GM18507 (cell line): ENCODE data around the gene TSPAN14.

Experiments
- DNase-seq: peaks from one replicate; pipeline ENCODE4 v3.0.0; 2011; ENCODE audit warnings: low read depth; ENCODE audit not compliant: insufficient read length; ENCODE audit errors: extremely low spot score
- FAIRE-seq: peaks from 2 replicates; lab custom pipeline; 2011; peaks lifted over from hg19 to GRCh38; lab: Jason Lieb, UNC

Gene TSPAN14

DNA sequence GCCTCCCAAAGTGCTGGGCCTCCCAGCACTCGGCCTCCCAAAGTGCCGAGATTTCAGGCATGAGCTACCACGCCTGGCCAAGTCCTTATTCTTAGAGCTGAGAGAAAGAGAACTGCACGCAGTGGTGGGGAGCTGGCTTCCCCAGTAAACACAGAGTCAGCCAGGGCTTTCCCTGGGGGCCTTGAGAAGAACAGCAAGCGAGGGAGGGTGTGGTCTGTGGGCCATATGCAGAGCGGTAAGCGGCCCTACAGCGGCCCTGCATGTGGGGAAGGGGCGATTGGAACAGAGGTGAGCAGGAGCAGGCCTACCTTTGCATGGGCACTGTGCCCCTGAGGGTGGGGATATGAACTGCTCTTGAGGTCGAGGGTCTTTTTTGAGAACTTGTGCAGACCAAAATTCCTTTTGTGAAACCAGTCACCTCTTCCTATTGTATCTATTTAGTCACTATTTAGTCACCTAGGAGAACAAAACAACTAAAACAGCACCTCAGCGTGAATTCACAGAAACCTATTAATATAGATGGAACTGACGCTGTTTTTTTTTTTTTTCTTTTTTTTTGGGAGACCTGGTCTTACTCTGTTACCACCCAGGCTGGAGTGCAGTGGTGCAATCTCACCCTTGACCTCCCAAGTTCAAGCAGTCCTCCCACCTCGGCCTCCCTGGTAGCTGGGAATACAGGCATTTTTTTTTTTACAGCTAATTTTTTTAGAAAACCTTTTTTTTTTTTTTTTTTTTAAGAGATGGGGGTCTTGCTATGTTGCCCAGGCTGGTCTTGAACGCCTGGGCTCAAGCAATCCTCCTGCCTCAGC is 46.7 kb downstream of the TSPAN14 start:
- FAIRE-seq = no peak

DNA sequence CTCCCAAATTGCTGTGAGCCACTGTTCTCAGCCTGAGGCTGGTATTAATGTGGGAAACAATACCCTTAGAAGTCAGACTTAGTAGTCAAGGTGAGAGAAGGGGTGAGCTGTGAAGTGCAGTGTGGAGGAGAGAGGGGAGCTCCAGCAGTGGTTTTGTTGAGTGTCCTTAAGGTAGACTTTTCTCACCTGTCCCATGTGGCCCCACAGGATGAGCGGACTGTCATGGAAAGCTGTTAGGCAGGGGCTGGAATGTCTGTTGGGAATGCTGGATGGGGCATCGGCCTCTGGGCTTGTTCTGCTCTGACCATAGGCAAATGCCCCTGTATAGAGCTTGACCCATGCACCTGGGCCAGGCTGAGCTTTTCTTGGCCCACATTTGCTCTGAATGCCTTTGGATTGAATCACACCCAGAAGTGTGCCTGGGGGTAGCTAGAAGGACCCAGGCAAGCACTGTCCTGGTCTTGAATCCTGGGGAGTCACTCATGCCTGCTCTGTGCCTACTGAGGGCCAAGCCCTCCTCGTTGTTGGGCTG is 47.3 kb downstream of the TSPAN14 start:
- DNase-seq (no peak), FAIRE-seq (no peak)

More for the DNA sequence above, 46.7 kb downstream of the TSPAN14 start:
- DNase-seq = no peak

DNA sequence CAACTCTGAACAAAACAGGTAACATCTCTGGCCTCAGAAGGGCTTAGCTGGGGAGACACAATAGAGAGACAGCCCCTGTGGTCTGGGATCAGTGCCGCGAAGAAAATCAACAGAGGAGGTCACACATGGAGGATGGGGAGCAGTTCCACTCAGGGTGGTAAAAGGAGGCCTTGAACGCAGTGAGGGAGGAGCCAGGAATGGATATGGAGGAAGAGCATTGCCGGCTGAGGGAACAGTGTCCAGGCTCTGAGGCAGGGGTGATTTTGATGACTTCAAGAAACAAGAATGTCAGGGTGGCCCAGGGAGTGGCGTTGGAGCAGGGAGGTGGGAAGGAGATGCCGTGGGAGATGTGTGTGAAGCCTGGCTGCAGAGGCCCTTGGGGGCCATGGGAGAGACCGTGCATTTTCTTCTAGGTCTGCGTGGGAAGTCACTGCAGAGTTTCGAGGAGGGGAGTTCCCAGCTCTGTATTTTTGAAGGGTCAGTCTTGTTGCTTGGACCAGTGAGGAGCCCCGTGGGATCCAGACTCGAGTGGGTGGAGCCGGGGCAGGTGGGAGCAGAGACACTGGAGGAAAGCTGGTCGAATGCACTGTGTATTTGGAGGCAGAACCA is 47.9 kb downstream of the TSPAN14 start:
- DNase-seq (no peak), FAIRE-seq (no peak)

DNA sequence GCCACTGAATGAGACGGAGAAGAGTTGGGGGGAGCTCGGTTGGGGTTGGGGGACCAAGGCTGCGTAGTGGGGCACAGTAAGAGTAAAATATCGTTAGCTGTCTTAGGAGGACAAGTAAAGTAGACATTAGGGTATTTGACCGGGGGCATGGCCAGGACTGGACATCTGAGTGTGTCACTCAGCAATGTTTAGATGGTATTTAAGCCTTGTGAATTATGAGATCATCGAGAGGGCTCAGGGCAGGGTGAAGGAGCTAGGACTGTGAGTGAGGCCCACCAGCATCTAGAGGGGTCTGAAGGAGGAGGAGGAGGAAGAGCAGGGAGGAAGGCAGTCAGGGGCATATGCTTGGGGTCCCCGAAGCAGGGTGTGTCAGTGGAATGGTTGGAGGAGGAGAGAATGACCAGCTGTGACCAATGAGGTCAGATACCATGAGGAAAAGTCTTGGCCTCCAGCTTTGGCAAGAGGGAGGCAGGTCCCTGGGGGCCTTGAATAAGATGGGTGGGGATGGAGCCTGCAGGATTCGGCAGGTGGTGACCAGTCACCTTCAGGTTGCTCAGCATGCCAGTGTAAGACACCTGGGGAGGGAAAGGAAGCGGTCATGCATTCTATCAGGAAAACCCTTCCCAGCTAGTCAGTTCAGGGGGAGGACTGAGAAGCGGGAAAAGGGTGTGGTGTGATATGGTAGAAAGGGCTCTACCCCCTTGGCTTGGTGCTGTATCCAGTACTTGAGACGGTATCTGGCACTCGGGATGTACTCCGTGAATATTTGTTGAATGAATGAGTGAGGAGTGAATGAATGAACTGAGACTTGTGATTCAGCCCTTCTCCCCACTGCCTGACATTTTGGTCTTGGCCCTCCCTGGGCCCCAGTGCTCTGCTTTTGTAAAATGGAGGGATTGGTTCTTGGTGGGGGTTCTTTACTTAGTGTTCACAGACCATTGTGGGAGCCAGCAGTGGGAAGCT is 48.8 kb downstream of the TSPAN14 start:
- FAIRE-seq (no peak), DNase-seq (no peak)

DNA sequence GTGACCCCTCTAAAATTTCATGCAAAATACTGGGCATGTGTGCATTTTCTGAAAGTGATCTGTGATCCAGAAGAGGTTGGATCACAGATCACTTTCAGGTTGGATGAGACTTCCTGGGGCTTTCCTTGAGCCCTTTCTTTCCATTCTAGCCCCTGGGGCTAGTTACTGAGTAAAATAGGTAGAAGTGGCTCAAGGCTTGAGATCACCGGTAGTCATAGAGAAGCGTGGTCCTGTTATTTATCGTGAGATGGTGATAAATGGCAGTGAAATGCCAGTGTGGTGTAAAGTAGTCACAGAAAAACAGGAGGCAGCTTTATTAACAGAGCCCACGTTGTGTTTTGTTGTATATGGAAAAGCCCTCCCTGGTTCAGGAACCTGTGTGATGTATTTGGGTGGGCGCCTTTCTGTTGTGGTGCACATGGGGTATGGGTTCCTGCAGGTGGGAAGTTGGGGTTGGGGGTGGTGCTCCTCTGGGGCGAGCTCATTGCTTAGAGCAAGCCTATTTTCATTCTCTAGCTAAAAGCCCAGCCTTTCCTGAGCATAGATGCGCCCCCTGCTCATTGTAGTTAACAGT is 49.6 kb downstream of the TSPAN14 start:
- DNase-seq (no peak), FAIRE-seq (no peak)

DNA sequence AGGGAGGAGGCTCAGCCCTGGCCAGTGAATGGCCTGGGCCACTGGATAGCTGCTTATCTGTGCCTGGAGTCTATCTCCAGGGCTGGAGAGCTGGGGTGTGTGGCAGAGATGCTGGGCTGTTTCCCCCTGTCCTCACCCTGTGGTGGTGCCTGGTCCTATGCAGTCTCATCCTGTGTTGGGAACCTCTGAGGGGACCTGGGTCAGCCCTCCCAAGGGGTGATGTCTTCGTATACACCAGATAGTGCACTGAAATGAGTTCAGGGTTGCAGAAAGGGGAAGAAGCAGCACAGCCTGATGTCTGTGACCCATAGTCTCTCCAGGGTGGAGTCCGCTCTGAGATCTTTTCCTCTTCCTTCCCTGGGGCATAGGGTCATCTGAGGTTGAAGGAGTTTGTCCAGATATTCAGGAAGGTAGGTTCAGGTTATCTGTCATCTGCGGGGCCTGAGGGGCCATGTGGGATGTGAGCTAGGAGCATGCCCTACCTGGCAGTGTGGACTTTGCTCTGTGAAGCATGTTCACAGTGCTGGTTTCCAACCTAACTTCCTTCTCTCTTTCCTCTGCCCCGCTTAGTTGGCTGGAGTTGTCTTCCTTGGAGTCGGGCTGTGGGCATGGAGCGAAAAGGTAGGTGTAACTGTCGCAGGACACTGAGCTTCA is 50.2 kb downstream of the TSPAN14 start:
- DNase-seq (no peak), FAIRE-seq (no peak)

DNA sequence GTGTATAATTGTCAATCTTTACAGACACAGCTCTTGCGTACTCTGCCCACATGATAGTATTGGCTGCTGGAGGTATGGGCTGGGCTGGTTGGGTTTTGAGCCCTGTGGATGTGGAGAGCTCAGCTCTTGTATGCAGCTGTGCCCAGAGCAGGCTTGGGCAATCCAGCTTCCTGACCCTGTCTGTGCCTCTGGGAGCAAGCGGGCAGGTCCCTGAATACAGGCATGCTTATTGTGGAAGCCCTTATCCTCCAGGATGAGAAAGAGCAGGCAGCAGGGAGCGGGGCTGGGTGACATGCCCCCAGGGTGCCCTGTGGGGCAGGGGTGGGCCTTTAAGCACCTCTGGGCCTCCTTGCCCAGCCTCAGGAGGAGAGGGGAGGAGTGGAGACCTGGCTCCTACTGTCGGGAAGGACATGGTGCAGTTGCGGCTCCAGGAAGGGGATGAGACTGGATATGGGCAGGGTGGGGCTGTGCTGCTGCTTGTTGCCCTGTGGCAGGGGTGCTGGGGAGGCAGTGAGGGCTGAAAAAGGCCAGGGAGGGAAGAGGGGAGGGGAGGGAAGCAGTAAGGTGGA is 50.9 kb downstream of the TSPAN14 start:
- no peak for FAIRE-seq
- no peak for DNase-seq

DNA sequence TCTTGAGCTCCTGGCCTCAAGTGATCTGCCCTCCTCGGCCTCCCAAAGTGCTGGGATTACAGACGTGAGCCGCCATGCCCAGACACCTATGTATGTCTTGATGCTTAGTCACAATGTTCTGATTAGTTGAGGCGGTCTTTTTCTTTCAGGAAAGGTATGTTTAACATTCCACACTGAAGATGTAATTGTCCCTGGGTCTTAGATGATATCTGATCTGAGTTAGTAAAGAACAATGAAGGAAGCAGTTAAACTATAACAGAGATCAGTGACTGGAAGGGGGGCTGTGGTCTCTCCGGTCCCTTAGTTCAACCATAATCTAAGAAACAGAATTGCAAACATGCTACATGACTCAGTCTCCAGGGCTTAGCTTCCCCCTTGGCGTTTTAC is 52.1 kb downstream of the TSPAN14 start:
- no peak for DNase-seq
- FAIRE-seq = no peak

DNA sequence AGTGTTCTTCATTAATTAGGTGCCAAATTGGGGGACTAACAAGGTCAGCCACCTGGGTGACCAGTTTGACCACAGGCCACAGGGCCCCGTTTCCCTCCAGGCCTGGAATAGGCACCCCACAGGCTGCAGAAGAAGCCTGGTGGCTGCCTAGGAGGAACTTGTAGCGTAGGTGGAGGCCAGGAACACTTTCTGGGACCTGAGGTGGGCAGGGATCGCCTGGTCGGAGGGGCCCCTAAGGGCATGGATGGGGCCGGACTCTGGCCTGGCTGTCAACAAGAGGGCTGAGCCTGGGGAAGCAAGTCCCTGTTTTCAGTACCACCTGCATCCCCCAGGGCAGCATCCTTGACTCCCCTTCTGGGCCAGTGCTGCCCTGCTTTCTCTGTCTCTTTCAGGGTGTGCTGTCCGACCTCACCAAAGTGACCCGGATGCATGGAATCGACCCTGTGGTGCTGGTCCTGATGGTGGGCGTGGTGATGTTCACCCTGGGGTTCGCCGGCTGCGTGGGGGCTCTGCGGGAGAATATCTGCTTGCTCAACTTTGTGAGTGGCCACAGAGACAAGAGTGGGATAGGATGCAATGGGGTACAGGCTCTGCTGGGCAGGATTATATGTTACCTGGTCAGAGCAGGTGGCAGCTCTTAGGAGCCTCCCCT is 52.9 kb downstream of the TSPAN14 start:
- no peak for FAIRE-seq

DNA sequence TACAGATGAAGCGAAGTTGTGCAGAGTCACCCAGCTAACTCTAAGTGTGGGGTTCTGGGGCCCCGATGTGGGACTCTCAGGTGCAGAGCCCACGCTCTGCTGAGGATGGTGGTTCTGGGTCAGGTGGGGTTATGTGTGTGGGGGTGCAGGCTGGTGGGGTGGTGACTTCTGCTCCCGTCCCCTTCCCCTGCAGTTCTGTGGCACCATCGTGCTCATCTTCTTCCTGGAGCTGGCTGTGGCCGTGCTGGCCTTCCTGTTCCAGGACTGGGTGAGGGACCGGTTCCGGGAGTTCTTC is 54.9 kb downstream of the TSPAN14 start:
- no peak for FAIRE-seq
- DNase-seq = no peak

More for the DNA sequence above, 52.9 kb downstream of the TSPAN14 start:
- DNase-seq = no peak

DNA sequence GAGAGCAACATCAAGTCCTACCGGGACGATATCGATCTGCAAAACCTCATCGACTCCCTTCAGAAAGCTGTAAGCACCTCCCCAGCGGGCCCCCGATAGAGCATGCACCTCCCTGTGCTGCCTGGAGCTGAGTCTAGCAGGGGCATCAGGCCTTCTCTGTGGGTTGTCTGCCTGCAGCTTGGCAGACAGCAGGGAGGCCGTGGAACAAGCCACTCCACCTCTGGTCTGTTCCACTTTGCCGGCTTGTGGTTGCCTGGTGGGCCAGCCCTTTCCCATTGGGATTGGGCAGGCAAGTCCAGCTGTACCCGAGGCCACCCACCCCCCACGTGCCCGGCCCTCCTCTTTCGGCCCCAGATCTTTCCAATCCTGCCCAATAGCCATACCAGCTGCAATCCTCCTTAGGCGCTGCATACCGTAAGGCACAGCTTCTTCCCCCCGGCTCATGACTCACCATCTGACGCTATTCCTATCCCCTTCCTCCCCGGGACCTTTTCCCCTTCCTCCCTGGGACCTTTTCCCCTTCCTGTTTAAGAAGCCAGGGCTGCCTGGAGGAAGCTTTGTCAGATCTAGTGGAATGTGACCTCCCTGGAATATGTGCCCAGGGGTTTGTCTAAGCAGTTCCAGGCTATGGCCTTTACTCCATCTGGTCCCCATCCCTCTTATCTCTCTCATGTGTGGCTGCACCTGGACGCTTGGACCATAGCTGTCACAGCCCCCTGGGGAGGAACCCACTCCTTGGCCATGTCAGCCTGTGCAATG is 55.5 kb downstream of the TSPAN14 start:
- FAIRE-seq = no peak
- DNase-seq = no peak

DNA sequence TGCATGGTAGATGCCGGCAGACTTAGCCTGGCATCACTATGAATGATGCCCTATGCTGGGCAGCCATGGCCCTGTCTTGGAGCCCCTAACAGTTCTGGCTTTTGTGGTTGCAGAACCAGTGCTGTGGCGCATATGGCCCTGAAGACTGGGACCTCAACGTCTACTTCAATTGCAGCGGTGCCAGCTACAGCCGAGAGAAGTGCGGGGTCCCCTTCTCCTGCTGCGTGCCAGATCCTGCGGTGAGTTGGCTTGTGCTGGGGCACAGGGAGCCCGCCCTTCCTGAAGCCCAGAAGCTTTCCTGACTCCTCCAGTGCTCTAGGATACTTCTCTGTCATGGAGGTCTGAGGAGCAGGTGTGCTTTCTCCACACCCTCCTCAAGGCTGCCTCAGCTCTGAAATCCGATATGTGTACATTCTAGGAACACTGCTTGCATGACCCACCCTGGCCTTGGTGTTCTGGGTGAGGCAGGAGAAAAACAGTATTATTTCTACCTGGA is 58.0 kb downstream of the TSPAN14 start:
- no peak for FAIRE-seq
- no peak for DNase-seq

DNA sequence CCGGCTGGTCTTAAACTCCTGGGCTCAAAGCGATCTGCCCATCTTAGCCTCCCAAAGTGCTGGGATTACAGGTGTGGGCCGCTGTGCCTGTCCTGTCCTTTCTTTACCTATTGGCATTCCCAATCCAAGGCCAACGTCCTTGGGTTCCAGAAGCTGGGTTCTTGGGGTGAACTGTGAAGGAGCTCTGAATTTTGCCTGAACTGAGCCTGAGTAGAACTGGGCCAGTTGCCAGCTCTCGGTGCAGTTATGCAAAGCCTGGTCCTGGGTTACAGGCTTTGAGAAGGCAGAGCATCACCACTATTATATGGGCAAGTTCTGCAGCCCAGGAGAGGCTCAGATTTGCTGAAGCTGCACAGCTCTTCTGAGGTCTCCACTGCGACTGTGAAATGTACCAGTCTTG is 59.0 kb downstream of the TSPAN14 start:
- FAIRE-seq (no peak), DNase-seq (no peak)

DNA sequence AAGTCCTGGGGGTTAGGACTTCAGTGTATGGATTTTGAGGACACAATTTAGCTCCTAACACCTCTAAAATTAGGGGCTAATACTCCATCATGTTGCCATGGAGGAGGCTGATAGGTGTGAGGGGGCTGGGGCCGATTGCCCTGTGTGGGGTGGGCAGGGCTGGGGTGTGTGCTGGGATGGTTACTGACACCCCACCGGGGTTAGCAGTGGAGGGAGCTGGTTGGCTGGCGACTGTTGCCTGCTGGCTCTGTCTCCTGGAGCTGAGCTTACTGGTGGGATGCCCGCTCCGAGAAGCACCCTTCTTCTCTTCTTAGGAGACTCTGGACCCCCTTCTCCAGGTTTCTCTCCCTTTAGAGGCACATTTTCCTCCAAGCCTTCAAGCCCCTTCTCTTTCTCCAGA is 61.4 kb downstream of the TSPAN14 start:
- no peak for DNase-seq
- no peak for FAIRE-seq

DNA sequence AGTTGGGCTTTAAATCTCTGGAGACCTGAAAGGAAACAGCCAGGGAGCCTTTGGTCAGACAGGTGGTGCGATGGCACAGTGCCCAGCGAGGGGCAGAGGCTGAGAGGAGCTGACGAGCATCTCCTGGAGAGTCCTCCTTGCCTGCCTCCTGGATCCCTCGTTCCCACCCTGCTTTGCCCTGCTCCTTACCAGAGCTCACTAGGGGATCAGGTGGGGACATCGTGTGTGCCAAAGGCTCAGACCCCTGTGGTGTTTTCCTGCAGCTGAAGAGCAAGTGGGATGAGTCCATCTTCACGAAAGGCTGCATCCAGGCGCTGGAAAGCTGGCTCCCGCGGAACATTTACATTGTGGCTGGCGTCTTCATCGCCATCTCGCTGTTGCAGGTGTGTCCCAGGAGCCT is 61.8 kb downstream of the TSPAN14 start:
- no peak for FAIRE-seq

DNA sequence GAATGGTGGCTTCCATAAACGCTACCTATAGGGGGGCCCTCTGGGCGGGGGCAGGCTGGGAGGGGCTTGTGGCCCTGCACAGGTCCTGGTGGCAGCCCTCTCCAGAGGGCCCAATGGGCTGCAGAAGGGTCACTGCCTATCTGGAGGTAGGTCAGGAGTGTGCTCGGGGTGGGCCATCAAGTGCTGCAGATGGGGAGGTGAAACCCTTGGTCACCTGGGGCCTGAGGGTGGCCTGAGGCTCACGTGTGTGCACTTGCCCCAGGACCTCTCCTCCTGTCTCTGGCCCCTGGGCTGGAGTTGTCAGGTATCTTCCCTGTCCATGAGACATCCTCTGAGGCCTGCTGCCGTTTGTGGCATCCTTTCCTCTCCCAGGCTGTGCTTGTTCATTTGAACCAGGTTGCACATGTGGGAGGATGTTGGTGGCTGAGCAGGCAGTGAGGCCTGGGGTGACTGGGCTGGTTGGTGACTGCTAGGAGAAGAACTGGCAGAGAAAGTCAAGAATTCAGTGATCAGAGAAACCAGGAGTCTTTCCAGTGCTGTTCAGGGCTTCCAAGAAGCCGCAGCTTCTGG is 62.5 kb downstream of the TSPAN14 start:
- DNase-seq (no peak), FAIRE-seq (no peak)

More for the DNA sequence above, 61.8 kb downstream of the TSPAN14 start:
- DNase-seq = no peak

DNA sequence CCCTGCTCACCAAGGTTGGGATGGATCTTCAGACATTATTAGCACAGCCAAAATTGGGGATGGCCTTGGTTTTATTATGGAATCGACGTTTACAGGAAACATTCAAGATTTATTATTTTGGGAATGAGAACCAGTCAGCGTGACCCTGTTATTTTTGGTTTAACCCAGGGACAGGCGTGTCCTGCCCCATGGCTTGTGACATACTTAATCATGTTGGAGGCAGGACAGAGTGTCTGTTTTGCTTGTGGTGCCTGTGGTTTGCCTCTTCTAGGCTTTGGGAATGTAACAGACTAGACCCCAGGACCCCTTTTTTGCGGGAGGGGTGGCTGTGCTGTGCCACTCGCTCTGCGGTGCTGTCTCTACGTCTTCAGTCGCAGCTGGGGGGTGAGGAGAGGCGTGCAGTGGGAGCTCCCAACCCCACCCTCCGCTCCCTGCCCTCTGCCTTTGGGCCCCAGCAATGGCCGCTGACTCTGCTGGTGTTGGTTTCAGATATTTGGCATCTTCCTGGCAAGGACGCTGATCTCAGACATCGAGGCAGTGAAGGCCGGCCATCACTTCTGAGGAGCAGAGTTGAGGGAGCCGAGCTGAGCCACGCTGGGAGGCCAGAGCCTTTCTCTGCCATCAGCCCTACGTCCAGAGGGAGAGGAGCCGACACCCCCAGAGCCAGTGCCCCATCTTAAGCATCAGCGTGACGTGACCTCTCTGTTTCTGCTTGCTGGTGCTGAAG is 63.5 kb downstream of the TSPAN14 start:
- FAIRE-seq (no peak), DNase-seq (no peak)
